COLO668 (cell line): Measurements from ENCODE around the gene C13orf46.

Experiments
- DNase-seq: peaks from one replicate; lab custom pipeline; 2025; ENCODE audit not compliant: unreplicated experiment; lab: John Stamatoyannopoulos, UW

Gene C13orf46

DNA sequence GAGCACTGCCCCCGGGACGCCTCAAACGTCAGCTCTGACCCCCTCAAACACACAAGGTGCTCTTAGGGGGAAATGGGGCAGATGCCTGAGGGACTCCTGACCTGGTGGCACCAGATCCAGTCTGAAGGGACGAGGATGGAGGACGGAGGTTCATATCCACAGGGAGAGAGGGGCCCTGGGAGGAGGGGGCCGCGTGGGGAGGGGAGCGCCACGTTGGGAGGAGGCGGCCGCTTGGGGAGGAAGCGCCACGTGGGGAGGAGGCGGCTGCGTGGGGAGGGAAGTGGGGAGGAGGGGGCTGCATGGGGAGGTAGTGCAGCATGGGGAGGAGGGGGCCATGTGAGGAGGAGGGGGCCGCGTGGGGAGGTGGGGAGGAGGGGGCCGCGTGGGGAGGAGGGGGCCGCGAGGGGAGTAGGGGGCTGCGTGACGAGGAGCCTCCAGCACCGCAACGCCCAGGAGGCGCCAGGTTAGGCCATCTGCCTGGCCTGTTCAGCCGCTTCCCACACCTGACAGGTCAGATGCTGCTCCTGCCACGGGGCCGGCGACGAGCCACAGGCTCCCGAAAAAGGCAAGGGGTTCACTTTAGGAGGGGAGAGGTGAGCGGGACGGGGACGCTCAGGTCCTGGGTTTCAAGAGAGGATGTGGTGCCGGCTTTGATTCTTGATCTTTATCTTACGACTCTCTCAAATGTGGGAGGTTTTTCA lies 36.7 kb upstream of the C13orf46 start:
- DNase-seq, result no peak

DNA sequence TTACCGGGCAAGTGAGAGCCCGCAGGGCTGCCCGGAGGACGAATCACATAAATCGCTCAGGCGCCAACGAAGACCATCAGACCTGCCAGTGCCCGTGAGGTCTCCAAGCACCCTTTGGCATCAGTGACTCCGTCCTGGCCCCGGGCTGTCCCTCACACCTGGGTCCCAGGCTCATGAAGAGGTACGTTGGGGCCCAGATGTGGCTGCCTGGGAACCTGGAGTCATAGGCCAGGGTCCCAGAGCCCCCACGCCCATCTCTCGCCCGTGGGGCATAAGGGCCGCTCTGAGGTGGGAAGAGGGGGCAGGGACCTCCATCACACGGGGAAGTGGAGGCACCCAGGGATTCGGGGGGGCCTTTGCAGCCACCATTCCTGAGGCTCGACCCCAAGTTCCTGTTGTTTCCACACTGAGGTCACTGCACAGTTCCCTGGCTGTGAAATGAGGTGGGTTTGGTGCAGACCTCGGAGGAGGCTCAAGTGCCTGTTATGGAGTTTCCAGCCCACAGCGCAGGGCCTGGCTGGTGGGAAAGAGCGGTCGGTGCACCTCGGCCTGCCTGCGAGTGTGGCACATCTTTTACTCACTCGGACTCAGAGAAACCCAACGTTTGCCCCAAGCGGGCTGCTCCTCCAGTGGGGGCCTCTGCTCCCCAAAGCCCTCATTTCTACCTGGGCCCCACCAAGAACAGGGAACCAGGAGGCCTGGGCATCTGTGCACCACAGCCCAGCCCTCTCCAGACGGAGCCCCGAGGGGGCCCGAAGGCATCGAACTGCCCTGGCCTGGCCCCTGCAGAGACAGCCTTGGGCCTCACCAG lies 35.9 kb upstream of the C13orf46 start:
- no peak for DNase-seq

DNA sequence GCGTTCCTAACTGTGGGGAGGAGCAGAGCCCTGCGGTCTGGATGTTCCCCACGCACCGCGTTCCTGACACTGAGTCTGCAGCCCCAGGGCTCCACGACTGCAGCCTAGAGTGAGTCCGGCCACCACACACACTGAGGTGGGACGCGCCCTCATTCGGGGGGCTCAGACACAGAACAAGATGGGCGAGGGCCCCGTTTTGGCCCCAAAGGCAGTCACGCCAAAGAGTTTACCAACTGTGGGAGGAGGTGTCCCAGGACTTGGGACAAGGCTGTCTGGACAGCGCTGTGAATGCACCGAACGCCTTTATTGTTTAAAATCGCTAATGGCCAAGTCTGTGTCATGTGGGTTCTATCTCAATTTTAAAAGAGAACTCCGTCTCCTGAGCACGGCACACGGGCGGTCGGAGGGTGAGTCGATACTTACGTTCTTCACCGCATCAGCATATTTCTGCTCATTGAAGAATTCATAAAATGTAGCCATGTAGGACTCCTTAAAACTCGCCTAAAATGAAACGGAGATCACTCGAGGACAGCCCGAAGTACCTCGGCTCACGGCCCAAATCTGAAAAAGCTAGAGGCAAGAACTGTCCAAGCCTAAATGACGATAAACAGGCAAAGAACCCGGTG lies 35.2 kb upstream of the C13orf46 start:
- DNase-seq, result no peak

DNA sequence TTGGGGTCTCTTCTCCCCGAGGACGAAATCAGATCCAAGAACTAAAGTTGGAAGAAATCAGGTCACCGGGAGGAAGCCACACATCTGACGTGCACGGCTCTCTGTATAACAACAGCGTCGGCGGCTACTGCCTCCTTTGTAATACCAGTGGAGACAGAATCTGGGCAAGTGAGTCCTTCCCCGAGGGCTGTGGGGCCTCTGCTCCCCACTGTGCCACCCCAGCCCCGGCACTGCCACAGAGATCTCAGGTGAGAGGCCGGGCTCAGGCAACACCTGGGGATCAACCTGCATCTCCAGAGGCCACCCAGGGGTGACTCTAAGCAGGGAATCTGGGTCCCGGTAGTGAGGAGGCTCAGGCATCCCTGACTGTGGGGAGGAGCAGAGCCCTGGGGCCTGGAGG lies 33.7 kb upstream of the C13orf46 start:
- DNase-seq, result no peak

DNA sequence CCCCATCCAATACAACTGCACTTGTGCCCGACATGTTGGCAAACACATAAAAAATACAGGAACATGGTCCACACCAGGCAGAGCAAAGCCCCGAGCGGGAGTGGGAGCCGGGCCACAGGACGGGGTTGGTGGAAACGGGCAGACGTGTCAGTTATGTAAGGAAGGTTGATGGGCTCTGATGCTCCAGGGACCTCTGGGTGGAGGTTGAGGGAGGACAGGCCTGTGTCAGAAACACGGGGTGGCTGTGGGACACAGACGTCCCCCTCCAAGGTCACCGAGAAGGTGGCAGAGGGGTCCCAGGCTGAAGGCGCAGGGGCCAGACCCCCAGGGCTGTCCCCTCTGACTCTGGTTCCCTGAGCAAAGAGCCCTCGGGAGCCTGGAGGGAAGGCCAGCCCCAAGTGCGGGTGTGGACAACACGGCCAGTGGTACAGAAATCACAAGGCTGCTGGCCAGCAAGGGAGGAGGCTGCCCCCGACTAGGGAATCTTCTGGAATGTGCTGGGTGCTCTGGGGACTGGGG lies 31.4 kb upstream of the C13orf46 start:
- DNase-seq, result no peak

DNA sequence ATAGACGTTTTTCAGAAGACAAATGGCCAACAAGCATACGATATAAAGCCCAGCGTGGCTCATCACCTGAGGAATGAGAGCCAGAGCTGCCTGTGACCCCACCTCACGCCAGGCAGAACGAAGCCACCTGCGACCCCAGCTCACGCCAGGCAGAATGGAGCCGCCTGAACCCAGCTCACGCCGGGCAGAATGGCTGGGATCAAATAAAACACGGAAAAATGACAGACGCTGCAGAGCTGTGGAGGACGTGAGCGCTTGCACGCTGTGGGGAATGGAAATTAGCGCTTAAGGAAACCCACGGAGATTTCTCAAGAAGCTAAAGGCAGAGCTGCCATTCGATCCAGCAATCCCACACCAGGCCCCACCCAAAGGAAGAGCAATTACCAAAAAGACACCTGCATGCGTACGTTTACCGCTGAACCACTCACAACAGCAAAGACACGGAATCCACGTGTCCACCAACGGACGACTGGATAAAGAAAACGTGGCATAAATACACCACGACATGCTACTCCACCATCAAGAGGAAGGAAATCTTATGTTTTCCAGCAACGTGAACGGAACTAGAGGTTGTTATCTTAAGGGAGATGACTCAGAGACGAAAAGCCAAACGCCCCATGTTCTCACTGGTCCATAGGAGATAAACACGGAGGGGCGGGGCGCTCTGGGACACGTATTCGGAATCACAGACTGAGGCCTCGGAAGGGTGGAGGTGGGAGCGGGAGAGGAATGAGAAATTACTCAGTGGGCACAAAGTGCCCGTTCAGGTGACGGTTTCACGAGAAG lies 30.7 kb upstream of the C13orf46 start:
- no peak for DNase-seq

DNA sequence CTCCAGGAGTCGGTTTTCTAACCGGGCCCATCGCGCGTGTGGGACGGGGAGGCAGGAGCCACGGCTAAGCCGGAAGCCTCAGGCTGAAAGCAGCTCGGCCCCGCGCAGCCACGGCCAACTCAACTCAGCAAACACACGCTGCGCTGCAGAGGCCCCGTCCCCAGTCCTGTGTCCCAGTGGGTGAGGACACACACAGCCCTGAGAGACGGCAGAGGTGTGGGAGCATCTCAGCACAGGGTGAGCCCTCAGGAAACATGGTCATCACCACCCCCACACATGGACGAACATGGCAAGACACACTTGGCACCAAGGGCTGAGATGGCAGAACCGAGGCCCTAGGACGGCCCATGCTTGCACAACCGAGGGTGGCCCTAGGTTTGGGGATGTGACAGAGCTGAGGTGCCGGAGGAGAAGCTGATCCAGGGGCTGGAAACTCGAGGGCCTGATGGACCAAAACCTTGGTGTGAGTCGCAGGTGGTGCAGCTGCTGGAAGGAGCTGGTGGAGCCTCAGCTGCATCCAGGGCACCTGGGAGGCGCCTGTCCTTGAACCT lies 29.0 kb upstream of the C13orf46 start:
- no peak for DNase-seq

DNA sequence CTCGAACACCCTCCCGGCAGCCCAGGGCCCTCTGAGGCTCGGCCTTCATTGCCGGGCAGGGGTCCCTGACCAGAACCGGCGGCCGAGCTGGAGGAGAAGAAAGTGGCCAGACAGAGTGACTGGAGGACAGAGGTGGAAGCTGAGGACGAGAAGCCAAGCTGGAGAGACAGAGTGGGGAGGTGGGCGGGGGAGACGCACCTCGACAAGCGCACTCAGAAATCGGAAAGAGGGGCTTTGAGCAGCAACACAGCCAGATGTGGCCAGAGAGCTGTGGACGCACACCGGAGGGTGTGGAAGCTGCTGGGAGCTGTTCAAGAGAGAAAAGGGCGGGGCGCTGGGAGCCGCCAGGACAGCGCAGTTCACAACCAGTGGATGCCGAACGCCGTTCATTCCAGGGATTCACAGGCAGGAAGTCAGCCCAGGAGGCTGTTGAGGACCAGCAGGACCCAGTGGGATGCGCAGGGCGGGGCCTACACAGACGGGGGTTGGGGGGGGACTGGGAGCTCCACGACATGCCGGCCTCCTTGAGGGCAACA lies 28.2 kb upstream of the C13orf46 start:
- DNase-seq, result no peak

DNA sequence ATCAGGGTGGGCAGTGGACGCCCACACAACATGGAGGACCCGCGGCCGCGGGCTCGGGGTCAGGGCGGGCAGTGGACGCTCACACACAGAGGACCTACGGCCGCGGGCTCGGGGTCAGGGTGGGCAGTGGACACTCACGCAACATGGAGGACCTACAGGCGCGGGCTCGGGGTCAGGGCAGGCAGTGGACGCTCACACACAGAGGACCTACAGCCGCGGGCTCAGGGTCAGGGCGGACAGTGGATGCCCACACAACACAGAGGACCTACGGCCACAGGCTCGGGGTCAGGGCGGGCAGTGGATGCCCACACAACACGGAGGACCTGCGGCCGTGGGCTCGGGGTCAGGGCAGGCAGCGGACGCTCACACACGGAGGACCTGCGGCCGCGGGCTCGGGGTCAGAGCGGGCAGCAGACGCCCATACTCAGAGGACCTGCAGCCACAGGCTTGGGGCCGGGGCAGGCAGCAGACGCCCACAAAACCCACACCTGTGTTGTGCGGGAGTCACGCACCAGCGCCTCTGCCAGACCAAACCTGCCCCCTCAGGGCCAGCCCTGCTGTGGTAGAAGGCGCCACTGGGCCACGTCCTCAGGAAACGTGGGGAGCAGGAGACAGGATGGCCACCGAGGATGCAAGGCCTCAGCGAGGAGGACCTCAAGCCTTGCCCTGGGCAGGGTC lies 27.6 kb upstream of the C13orf46 start:
- DNase-seq, result no peak

DNA sequence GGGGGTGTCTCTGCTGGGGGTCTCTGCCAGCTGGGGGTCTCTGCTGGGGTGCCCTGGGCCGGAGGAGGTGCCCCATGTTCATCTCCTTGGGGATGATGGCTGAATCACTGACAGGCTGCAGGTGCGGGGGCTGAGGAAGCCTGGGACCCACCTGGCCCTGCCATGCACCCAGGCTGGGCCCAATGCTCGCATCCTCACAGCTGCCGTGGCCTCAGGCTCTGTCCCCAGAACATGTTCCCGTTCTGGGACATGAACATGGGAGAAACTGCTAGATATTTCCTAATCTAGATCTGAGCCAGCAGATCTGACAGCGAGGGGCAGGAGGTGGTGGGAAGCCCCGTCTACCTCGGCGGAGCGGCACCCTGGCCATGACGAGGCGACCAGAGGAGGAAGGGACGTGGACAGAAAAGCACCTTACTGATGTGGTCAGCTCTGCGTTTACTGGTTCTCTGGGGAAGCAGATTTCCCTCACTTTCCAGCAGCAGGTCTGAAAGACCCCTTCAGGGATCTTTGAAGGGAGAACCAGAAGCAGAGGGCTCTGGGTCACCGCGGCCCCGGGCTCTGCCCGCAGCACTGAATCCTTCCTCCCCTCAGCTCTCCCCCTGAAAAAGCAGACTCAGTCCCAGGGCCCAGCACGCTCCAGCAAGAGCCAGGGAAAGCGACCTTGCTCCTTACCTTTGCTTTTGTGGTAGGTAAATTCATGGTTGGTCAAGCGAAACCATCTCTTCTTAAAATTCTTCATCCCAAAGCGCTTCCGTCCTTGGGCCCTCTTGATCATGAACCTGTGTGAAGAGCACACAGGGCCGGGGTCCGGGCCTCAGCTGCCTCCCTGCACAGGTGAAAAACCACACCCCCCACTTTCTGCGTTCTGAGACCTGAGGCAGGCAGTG lies 26.5 kb upstream of the C13orf46 start:
- no peak for DNase-seq

DNA sequence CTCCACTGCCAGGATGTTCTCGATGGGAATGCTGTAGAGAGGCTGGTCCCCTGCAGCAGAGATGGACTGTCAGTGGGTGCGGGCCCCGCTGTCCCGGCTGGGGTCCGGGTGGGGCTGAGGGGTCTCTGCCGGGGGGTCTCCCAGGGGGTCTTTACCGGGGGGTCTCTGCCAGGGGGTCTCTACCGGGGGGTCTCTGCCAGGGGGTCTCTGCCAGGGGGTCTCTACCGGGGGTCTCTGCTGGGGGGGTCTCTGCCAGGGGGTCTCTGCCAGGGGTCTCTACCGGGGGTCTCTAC lies 25.7 kb upstream of the C13orf46 start:
- no peak for DNase-seq

DNA sequence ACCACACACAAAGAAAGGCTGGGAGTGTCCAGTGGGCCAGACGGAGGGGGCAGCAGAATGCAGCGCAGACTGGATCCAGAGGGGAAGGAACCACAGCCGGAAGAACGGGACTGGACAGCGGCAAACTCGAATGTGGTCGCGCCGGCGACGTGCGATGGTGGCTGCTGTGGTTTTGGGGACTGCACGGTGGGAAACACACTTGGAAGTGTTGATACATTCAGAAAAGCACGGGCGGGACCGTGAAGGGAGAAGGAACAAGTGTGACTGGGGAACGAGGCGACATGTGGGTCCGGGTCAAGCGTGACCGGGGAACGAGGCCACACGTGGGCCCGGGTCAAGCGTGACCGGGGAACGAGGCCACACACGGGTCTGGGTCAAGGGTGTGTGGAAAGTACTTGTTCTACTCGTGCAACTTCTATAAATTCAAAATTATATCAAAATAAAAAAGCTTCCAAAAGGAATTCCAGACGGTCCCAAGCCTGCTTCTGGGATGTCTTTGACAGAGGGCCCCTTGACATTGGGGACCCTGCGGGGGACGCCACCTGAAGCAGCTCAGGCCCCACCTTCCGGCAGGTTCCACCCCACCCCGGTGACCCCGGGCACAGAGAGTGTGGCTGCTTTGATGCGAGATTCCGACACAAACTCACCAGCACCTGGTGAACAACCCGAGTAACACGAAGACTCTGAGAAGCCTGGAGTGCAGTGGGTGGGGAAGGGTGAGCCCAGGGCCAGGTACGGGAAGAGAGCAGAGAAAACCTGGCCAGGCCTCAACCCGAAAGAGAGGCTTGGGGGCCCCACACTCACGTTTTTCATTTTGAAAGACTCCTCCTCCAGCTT lies 25.1 kb upstream of the C13orf46 start:
- no peak for DNase-seq

DNA sequence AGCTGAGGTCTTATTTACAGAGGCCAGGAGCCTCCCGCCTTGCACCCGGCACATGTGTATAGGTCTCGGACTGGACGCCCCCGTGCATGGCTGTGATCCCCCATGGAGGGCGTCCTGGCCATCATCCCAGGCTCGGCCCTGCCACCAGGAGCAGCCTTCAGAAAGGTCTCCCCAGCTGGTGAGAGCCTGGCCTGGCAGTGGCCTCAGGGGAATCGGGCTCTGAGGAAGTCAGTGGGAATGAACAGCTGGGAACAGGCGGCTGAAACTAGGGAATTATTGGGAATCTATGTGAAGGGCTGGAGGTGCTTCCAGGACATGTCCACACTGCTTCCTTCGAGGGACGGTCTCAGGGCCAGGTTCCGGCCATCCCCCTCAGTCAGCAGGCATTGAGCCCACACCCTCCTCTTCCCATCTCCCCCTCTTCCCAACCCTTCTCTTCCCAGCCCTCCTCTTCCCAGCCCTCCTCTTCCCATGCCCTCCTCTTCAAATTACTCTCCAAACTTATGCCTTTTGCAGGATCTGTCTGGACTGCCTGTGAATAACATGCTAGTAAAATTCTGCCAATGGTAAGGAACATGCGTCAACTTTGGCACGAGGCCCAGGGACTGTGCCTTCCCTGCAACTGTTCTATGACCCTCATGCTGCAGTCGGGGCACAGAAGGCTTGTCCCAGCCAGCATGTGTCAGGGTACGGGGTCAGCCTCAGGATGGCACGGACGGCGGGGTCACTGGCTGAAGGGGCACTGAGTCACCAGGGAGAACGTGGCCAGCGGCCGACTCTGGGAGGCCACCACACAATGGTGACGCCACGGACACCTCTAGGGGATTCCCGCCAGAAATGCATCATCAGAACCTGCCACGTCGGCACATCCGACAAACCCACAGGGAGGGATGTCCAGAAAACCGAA lies 24.2 kb upstream of the C13orf46 start:
- no peak for DNase-seq

DNA sequence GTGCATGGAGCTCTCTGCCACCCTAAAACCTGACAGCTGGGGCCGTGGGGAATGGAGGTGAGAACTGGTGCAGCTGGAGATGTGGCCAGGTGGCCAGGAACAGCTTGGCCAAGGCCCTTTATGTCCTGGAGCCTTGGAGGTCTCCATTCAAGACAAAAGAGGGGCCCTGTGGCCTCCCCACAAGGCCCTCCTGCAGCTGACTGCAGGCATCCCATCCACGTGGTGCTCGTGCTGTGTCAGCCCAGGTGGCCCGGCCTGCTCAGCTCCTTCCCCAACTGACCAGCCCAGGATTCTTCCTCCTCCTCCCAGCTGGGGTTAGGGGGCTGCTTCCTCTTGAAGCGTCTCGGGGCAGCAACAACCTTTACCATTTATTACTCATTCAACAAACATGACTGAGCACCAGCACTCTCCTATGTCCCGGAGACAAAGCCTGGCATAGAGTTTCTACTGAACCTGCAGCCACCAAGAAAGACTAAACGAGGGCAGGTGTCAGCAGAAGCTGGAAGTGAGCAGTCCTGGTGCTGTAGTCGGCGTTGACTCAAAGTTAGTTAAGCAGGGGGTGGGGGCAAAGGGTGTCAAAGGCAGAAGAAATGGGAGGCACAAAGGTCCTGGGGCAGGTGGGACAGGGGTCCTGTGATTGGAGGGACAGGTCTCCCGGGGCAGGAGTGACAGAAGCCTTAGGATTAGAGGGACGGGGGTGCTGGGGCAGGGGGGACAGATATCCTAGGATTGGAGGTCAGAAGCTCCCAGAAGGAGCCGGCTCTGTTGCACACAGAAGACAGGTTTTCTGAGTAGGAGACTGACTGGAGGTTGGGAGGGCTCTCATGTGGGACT lies 23.3 kb upstream of the C13orf46 start:
- DNase-seq, result no peak

DNA sequence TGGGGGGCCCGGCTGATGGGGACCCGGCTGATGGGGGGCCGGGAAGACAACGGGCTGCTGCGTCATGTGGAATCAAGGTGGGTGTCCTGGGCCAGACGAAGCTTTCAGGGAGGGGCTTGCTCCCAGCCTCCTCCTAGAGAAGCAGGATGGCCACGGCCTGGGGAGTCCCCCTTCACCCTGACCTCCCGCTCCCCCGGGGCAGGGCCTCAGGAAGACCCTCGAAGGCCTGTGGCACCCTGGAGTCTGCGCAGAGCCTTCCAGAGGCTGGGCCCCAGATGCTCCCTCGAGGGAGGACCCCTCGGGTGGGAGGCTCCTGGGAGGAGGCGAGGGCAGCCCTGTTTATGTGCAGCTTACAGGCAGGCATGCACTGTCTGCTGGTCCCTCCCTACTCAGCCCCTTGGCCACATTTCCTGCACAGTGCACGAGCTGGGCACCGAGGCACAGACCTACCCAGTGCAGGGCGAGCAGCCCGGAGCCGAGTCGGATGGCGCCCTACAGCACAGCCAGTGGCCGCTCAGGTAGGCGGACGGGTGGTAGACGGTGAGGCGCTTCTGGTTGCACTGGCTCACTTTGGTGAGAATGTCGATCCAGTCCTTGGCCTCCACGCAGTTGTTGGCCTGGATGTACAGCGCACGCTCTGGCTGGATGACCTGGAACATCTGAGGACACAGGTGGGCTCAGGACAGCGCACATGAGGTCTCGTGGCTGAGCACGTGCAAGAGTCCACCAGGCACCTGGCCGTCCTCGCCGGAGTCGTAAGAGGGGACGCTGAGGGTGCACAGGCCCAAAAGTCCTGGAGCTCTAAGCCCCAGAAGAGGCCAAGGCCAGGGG lies 22.4 kb upstream of the C13orf46 start:
- no peak for DNase-seq
